GM12872 (cell line): ENCODE data around the gene CADM4.
A peak's percentile ranks its signal among the peaks of the same experiment; 100 is the strongest.

Experiments
- CTCF ChIP-seq: IDR thresholded peaks from 3 replicates; pipeline ENCODE4 v1.5.1; 2011; ENCODE audit warnings: low read depth, mild to moderate bottlenecking, low read length, moderate library complexity; ENCODE audit not compliant: insufficient read depth

The CADM4 gene

GRCh38 chr19:43660301-43660970, 20.8 kb upstream of the CADM4 start:
- TF ChIP-seq CTCF, result no peak

GRCh38 chr19:43658494-43658893, 18.8 kb upstream of the CADM4 start:
- no peak for TF ChIP-seq CTCF

DNA sequence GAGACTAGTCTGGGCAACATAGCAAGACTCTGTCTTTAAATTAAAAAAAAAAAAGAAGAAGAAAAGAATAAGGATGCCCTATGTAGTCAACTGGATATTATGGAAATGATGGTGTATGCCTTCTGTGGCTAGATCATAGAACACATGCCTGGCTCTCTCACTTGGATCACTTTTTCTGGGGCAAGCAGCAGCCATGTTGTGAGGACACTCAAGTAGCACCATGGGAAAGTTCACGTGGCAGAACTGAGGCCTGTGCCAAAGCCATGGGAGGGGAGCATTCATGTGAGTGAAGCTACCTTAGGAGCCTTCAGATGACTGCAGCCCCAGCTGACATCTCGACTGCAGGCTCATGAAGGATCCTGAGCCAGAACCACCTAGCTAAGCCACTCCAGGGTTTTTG, 18.4 kb upstream of the CADM4 start:
- no peak for TF ChIP-seq CTCF

GRCh38 chr19:43656436-43656835, 16.8 kb upstream of the CADM4 start:
- TF ChIP-seq CTCF, result no peak

GRCh38 chr19:43652546-43652874, 12.9 kb upstream of the CADM4 start:
- no peak for TF ChIP-seq CTCF

DNA sequence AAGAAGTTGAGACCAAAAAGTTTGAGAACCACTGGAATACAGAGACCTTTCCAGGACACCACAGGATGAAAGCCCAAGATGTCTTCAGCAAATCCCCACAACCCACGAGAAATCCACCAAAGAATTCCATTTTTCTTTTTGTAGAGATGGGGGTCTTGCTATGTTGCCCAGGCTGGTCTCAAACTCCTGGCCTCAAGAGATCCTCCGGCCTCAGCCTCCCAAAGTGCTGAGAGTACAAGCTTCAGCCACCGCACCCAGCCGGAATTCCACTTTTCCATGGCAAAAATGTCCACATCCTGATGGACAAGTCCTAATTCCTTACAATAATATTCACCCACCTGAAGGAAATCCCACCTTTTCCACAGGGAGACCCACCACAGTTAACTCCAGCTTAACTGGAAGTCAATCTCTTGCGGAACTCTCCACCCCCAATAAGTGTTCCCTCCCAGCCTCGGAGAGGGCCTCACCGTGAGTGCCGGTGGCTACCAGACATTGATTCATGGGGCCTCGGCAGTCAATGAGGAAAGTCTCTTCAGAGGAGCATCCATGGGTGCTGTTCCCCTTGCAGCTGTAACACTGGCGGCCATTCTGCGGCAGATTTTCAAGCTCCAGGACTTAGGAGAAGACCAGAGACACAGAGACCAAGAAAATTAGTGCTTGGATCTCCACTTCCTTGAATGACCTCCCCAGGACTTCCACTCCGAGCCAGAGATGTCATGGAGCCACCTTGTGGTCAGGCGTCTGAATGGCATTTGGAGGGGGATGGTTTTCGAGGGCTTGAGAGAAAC, 12.3 kb upstream of the CADM4 start:
- TF ChIP-seq CTCF, result peak; percentile 88

- TF ChIP-seq CTCF, result no peak
Observed at GRCh38 chr19:43649514-43649913, 9.9 kb upstream of the CADM4 start.
